ENCODE measurements around the gene LIMA1. TPM values are rescaled to one million over a fixed set of nuclear protein-coding genes. Genes with fewer than 3 reads are reported as not detected.

The LIMA1 gene
- total RNA-seq, 1 donor from 2014 or later: 96.6 TPM

DNA sequence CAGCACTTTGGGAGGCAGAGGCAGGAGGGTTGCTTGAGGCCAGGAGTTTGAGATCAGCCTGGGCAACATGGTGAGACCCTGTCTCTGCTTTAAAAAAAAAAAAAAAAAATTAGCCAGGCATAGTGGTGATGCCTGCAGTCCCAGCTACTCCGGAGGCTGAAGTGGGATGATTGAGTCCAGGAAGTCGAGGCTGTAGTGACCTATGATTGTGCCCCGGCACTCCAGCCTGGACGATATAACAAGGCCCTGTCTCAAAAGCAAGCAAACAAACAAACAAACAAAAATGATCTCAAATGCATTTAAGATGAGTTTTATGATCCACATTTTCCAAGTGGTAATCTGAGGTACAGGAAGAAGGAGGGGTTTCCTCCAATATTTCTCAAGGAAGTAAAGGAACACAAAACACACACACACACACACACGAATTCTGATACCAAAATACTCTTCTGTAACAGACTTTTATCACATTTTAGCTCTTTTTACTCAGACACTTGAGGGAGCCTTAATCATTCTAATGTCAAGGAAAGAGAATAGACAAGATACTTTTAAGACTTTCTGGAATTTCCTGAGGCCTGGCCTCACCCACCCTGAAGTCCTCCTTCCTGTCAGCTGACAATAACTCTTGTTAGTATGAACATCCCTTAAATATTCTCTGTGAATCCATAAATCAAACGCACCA is 71.8 kb downstream of the LIMA1 start:
- Mint-ChIP-seq H3K27me3 (ENCODE audit: unreplicated experiment) (no peaks in the 10 kb centered on the region), H3K36me3 (ENCODE audit: unreplicated experiment) (peaks cover 9% of the 10 kb centered on the region), H3K4me1 (ENCODE audit: unreplicated experiment) (peaks cover 39% of the 10 kb centered on the region), H3K9me3 (ENCODE audit: unreplicated experiment) (no peaks in the 10 kb centered on the region), H3K27ac (ENCODE audit: unreplicated experiment) (peak overlapping the region; percentile 95), H3K4me3 (ENCODE audit: unreplicated experiment) (peak overlapping the region; percentile 36)
- TF ChIP-seq, protein P1, sequence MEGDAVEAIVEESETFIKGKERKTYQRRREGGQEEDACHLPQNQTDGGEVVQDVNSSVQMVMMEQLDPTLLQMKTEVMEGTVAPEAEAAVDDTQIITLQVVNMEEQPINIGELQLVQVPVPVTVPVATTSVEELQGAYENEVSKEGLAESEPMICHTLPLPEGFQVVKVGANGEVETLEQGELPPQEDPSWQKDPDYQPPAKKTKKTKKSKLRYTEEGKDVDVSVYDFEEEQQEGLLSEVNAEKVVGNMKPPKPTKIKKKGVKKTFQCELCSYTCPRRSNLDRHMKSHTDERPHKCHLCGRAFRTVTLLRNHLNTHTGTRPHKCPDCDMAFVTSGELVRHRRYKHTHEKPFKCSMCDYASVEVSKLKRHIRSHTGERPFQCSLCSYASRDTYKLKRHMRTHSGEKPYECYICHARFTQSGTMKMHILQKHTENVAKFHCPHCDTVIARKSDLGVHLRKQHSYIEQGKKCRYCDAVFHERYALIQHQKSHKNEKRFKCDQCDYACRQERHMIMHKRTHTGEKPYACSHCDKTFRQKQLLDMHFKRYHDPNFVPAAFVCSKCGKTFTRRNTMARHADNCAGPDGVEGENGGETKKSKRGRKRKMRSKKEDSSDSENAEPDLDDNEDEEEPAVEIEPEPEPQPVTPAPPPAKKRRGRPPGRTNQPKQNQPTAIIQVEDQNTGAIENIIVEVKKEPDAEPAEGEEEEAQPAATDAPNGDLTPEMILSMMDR (IDR thresholded peaks at IDR 0.05): peak; percentile 45
- no peak for DNase-seq (ENCODE audit: extremely low spot score, unreplicated experiment)

DNA sequence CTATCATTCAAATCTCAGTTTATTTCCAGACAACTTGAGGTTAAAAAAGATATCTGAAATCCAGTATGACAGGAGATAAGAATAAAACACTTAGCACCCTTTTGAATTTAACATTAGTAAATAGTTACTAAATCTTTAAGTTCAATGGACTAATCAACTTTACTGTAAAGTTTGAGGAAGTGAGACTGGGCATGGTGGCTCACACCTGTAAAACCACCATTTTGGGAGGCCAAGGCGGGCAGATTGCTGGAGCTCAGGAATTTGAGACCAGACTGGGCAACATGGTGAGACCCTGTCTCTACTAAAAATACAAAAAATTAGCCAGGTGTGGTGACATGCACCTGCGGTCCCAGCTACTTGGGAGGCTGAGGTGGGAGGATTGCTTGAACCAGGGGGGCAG is 75.9 kb downstream of the LIMA1 start:
- no peak for DNase-seq (ENCODE audit: extremely low spot score, unreplicated experiment)
- H3K9me3 Mint-ChIP-seq (ENCODE audit: unreplicated experiment): no peaks in the 10 kb centered on the region
- no peak overlapping the region for H3K4me3 Mint-ChIP-seq (ENCODE audit: unreplicated experiment)
- TF ChIP-seq, protein P1 (IDR thresholded peaks at IDR 0.05): no peak
- peaks cover 19% of the 10 kb centered on the region for H3K4me1 Mint-ChIP-seq (ENCODE audit: unreplicated experiment)
- peaks cover 21% of the 10 kb centered on the region for H3K36me3 Mint-ChIP-seq (ENCODE audit: unreplicated experiment)
- H3K27ac Mint-ChIP-seq (ENCODE audit: unreplicated experiment): no peak overlapping the region
- no peaks in the 10 kb centered on the region for H3K27me3 Mint-ChIP-seq (ENCODE audit: unreplicated experiment)

DNA sequence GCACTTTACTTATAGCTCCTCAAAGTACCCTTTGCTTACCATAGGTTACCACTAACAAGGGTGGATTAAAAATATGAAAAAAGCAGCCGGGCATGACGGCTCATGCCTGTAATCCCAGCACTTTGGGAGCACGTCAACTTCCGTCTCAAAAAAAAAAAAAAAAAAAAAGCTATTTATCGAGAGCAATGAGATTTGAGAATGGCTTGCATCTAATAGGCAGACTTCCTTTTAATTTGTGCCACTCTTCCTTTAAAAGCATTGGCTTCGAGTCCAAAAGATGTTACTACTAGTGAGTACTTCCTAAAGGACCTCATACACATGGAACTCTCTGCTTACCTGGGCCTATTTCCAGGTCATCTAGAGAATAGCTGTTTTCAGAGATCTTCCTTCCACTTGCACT is 77.7 kb downstream of the LIMA1 start:
- Mint-ChIP-seq H3K4me1 (ENCODE audit: unreplicated experiment) (peaks cover 22% of the 10 kb centered on the region), H3K36me3 (ENCODE audit: unreplicated experiment) (peaks cover 26% of the 10 kb centered on the region), H3K9me3 (ENCODE audit: unreplicated experiment) (no peaks in the 10 kb centered on the region), H3K4me3 (ENCODE audit: unreplicated experiment) (no peak overlapping the region), H3K27ac (ENCODE audit: unreplicated experiment) (no peak overlapping the region), H3K27me3 (ENCODE audit: unreplicated experiment) (no peaks in the 10 kb centered on the region)
- no peak for DNase-seq (ENCODE audit: extremely low spot score, unreplicated experiment)
- TF ChIP-seq, protein P1 (IDR thresholded peaks at IDR 0.05): no peak

DNA sequence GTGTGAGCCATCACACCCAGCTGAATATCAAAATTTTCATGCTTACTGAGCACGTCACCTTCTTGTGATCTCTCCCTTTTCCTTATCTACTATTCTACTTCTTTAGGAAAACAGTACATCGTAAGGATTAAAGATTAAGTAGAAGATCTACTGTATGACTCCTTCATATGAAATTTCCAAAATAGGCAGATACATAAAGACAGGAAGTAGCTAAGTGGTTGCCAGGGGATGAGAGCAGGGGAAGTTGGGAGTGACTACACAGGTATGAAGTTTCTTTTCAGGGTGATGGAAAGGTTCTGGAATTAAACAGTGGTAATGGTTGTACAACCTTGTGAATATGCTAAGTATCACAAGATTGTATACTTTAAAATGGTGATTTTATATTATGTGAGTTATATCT is 79.6 kb downstream of the LIMA1 start:
- no peak overlapping the region for H3K4me3 Mint-ChIP-seq (ENCODE audit: unreplicated experiment)
- no peak for DNase-seq (ENCODE audit: extremely low spot score, unreplicated experiment)
- H3K27ac Mint-ChIP-seq (ENCODE audit: unreplicated experiment): no peak overlapping the region
- H3K36me3 Mint-ChIP-seq (ENCODE audit: unreplicated experiment): peaks cover 40% of the 10 kb centered on the region
- TF ChIP-seq, protein P1 (IDR thresholded peaks at IDR 0.05): no peak
- H3K9me3 Mint-ChIP-seq (ENCODE audit: unreplicated experiment): no peaks in the 10 kb centered on the region
- H3K27me3 Mint-ChIP-seq (ENCODE audit: unreplicated experiment): no peaks in the 10 kb centered on the region
- H3K4me1 Mint-ChIP-seq (ENCODE audit: unreplicated experiment): peaks cover 25% of the 10 kb centered on the region

DNA sequence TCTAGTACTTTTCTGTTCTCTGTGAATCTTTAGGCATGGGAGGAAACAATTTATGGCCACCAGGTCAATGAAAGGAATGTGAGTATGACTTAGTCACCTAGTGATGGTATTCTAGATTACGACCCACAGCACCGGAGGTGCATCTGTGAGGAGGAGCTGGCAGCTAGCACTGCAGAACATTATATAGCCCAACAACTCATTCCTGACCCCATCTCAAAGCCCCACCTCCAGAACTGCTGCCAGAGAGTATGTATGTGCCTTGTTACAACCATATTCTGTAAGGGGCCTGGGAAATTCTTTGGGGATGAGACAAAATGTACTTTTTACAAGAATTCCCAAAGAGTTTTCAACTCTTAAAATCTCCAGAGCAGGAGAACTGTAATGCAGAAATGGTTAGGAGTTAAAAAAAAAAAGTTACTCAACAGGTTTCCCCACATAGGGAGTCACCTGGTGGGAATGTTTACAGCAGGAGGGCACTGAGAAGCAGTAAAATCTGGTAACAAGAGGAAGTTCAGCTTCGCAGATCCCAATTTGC is 81.3 kb downstream of the LIMA1 start:
- H3K36me3 Mint-ChIP-seq (ENCODE audit: unreplicated experiment): peaks cover 48% of the 10 kb centered on the region
- DNase-seq (ENCODE audit: extremely low spot score, unreplicated experiment): no peak
- H3K27ac Mint-ChIP-seq (ENCODE audit: unreplicated experiment): peak overlapping the region; percentile 80
- TF ChIP-seq, protein P1 (IDR thresholded peaks at IDR 0.05): no peak
- H3K27me3 Mint-ChIP-seq (ENCODE audit: unreplicated experiment): no peaks in the 10 kb centered on the region
- peaks cover 25% of the 10 kb centered on the region for H3K4me1 Mint-ChIP-seq (ENCODE audit: unreplicated experiment)
- H3K4me3 Mint-ChIP-seq (ENCODE audit: unreplicated experiment): no peak overlapping the region
- H3K9me3 Mint-ChIP-seq (ENCODE audit: unreplicated experiment): no peaks in the 10 kb centered on the region
